Measurements from ENCODE around the gene TPD52L1.

DNA sequence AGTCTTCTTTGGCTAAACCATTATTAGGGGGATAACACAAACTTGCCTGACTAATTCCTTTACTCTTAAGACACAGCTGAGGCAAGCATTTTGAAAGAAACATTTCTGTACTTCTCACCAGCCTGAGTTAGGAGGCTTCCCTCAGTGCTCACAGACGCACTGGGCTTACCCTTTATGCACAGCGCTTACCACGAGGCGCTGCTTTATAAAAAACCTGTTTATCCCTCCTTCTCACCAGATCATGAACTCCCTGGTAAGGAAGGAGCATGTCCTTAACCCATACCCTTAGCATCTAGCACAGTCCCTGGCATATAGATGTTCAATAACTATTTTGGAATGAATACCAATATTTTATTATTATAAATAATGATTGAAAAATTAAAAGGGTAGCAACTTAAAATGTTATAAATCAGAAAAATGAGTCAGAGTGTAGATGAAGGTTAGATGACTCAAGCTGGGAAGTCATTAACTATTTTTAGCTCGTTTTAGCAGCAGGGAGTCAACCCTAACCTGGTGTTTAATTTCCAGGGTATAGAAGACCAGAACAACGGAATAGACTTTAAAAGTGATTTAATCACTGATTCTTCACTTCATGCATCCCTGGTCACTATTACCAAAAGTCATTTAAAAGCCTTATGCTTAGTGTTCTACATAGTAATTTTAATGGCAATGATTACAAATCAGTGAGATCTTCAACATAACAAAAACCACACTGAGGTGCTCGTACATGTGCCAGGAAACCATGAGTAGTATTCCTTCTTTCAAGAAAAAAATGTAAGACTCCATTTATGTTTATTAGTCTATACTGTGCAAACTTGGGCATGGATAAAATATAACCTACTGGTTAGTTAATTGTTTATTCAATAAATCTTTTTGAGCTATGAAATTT is 4.1 kb upstream of the TPD52L1 start:
- TF ChIP-seq, protein P1, sequence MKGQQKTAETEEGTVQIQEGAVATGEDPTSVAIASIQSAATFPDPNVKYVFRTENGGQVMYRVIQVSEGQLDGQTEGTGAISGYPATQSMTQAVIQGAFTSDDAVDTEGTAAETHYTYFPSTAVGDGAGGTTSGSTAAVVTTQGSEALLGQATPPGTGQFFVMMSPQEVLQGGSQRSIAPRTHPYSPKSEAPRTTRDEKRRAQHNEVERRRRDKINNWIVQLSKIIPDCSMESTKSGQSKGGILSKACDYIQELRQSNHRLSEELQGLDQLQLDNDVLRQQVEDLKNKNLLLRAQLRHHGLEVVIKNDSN (IDR thresholded peaks at IDR 0.05; ENCODE audit: borderline replicate concordance, extremely low read length, insufficient read depth, low read depth, low read length) = no peak
- no peak for TF ChIP-seq CREM (IDR thresholded peaks at IDR 0.05; ENCODE audit: low read depth)
- TF ChIP-seq, protein P2, sequence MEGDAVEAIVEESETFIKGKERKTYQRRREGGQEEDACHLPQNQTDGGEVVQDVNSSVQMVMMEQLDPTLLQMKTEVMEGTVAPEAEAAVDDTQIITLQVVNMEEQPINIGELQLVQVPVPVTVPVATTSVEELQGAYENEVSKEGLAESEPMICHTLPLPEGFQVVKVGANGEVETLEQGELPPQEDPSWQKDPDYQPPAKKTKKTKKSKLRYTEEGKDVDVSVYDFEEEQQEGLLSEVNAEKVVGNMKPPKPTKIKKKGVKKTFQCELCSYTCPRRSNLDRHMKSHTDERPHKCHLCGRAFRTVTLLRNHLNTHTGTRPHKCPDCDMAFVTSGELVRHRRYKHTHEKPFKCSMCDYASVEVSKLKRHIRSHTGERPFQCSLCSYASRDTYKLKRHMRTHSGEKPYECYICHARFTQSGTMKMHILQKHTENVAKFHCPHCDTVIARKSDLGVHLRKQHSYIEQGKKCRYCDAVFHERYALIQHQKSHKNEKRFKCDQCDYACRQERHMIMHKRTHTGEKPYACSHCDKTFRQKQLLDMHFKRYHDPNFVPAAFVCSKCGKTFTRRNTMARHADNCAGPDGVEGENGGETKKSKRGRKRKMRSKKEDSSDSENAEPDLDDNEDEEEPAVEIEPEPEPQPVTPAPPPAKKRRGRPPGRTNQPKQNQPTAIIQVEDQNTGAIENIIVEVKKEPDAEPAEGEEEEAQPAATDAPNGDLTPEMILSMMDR (IDR thresholded peaks at IDR 0.05 in 2 of 3, conservative IDR thresholded peaks at IDR 0.05 in 1 of 3; ENCODE audit: control insufficient read depth in 2 of 3, extremely low read depth in 1 of 3, insufficient read depth in 1 of 3, low read depth in 3 of 3, low read length in 3 of 3) = no peak
- TF ChIP-seq EP300 (IDR thresholded peaks at IDR 0.05; ENCODE audit: borderline replicate concordance in 1 of 2, control insufficient read depth in 1 of 2, low read depth in 2 of 2, low read length in 2 of 2) = no peak
- TF ChIP-seq, protein P3, sequence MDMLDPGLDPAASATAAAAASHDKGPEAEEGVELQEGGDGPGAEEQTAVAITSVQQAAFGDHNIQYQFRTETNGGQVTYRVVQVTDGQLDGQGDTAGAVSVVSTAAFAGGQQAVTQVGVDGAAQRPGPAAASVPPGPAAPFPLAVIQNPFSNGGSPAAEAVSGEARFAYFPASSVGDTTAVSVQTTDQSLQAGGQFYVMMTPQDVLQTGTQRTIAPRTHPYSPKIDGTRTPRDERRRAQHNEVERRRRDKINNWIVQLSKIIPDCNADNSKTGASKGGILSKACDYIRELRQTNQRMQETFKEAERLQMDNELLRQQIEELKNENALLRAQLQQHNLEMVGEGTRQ (IDR thresholded peaks at IDR 0.05; ENCODE audit: borderline replicate concordance, low read depth, low read length) = no peak
- TF ChIP-seq JUNB (IDR thresholded peaks at IDR 0.05) = no peak
- TF ChIP-seq EGR1 (IDR thresholded peaks at IDR 0.05; ENCODE audit: borderline replicate concordance in 1 of 2, low read depth in 2 of 2, low read length in 2 of 2) = no peak
- TF ChIP-seq EZH2 (IDR thresholded peaks at IDR 0.05; ENCODE audit: borderline replicate concordance, control insufficient read depth, low read depth, low read length) = no peak
- TF ChIP-seq CBFB (IDR thresholded peaks at IDR 0.05; ENCODE audit: low read depth) = no peak

All from GM12878 (cell line).